ENCODE results near the gene NTN4. TPM values are rescaled to one million over a fixed set of nuclear protein-coding genes. Genes with fewer than 3 reads are reported as not detected.

The NTN4 gene
- total RNA-seq, 2 experiments from 2014 or later: 0.17 to 0.40 TPM

GRCh38 chr12:95809000-95809680 lies 18.6 kb upstream of the NTN4 start:
- Mint-ChIP-seq H3K36me3 (ENCODE audit: low read depth) (no peaks in the 10 kb centered on the region), H3K9me3 (no peaks in the 10 kb centered on the region), H3K27ac (no peak overlapping the region), H3K27me3 (peaks cover 47% of the 10 kb centered on the region), H3K4me3 (no peak overlapping the region), H3K4me1 (no peaks in the 10 kb centered on the region)
- ChIA-PET POLR2A (no interaction called here), CTCF (no interaction called here)
- no peak for DNase-seq

- no peak for DNase-seq
- no peaks in the 10 kb centered on the region for H3K4me1 Mint-ChIP-seq
- peaks cover 50% of the 10 kb centered on the region for H3K27me3 Mint-ChIP-seq
- POLR2A ChIA-PET: no interaction called here
- CTCF ChIA-PET: no interaction called here
- no peaks in the 10 kb centered on the region for H3K9me3 Mint-ChIP-seq
- no peak overlapping the region for H3K27ac Mint-ChIP-seq
- H3K36me3 Mint-ChIP-seq (ENCODE audit: low read depth): no peaks in the 10 kb centered on the region
- H3K4me3 Mint-ChIP-seq: no peak overlapping the region
Observed at GRCh38 chr12:95808146-95808545, 17.6 kb upstream of the NTN4 start.

DNA sequence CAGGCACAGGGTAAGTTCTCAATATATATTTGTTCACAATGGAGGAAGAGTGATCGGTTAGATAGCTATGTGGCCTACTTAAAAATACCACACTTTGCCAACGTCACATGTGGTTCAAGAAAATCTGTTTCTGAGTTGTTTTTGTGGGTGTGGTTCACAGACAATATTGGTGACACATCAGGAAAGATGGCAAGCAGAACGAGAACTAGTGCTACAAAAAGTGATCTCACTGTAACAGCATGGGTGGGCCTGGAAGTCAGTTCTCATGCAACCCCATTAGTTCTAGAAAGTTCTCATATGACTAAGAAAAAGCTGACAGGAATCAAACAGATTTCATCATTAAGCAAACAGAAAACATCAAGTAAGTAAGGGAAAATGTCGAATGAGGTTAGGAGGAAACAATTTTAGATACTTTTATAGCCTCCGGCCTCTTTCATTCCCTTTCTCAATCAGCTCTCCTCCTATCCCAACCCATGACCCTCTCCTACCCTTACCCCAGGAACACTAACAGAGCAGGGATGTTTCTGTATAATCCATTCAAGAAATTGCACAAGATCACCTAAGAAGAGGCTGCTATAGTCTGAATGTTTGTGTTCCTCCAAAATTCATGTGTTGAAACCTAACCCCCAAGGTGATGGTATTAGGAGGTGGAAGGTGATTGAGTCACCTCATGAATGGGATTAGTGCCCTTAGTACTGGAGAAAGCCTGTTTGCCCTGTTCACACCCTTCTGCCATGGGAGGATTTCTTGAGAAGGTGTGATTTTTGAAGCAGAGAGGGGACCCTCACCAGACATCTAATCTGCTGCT lies 15.5 kb upstream of the NTN4 start:
- H3K36me3 Mint-ChIP-seq (ENCODE audit: low read depth): no peaks in the 10 kb centered on the region
- peaks cover 44% of the 10 kb centered on the region for H3K27me3 Mint-ChIP-seq
- H3K9me3 Mint-ChIP-seq: no peaks in the 10 kb centered on the region
- no peaks in the 10 kb centered on the region for H3K4me1 Mint-ChIP-seq
- no peak for DNase-seq
- H3K4me3 Mint-ChIP-seq: no peak overlapping the region
- ChIA-PET CTCF (interaction anchor here (0.6 to 0.7 kb wide), 2 partner anchors 91 to 460 kb away, joined by 3 read pairs; no protein-coding TSS in a partner anchor), POLR2A (no interaction called here)
- H3K27ac Mint-ChIP-seq: no peak overlapping the region

GRCh38 chr12:95804291-95804690 lies 13.7 kb upstream of the NTN4 start:
- H3K4me1 Mint-ChIP-seq: no peaks in the 10 kb centered on the region
- H3K9me3 Mint-ChIP-seq: no peaks in the 10 kb centered on the region
- H3K4me3 Mint-ChIP-seq: no peak overlapping the region
- CTCF ChIA-PET: no interaction called here
- peaks cover 42% of the 10 kb centered on the region for H3K27me3 Mint-ChIP-seq
- no peaks in the 10 kb centered on the region for H3K36me3 Mint-ChIP-seq (ENCODE audit: low read depth)
- no peak for DNase-seq
- POLR2A ChIA-PET: no interaction called here
- H3K27ac Mint-ChIP-seq: no peak overlapping the region

- H3K9me3 Mint-ChIP-seq: no peaks in the 10 kb centered on the region
- no peak overlapping the region for H3K27ac Mint-ChIP-seq
- ChIA-PET POLR2A (no interaction called here), CTCF (no interaction called here)
- H3K4me3 Mint-ChIP-seq: no peak overlapping the region
- no peaks in the 10 kb centered on the region for H3K36me3 Mint-ChIP-seq (ENCODE audit: low read depth)
- no peak for DNase-seq
- H3K4me1 Mint-ChIP-seq: no peaks in the 10 kb centered on the region
- H3K27me3 Mint-ChIP-seq: peaks cover 42% of the 10 kb centered on the region
Observed at GRCh38 chr12:95803817-95804216, 13.3 kb upstream of the NTN4 start.

DNA sequence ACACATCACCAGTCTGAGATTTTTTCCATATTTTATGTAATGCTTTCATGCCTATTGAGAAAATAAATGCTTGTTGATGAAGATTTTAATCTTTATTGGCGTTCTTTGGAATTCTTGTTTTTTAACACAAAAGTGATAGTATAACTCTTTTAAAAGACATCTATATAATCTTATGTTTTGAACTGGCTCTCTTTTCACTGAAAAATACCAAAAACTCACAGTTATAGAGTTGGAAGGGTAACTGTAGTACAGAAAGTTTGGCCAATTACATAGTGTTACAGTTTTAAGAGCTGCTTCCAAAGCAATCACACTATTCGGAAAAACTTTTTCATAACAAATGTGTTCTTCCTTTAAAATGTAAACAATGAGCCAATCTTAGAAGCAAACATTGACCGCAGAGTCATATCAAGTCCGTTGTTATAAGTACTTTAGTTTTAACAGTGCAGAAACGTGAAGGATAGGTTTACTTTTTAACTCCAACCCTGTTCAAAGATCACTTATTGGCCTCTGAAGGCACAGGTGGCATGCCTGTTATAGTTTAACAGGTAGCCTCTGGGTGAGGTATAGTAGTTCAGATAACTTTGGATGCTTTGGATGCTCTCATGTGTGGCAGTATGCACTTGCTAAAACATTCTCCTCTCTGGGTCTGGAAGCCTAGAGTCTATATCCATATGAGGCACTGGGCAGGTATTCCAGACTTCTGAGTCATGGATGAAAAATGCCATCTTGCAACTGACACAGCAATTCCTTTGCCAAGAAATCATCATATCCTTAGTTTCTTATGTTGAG lies 12.1 kb upstream of the NTN4 start:
- no peak overlapping the region for H3K4me3 Mint-ChIP-seq
- H3K4me1 Mint-ChIP-seq: no peaks in the 10 kb centered on the region
- H3K27ac Mint-ChIP-seq: no peak overlapping the region
- no peak for DNase-seq
- CTCF ChIA-PET: no interaction called here
- H3K9me3 Mint-ChIP-seq: no peaks in the 10 kb centered on the region
- no peaks in the 10 kb centered on the region for H3K36me3 Mint-ChIP-seq (ENCODE audit: low read depth)
- H3K27me3 Mint-ChIP-seq: peaks cover 39% of the 10 kb centered on the region
- POLR2A ChIA-PET: no interaction called here

DNA sequence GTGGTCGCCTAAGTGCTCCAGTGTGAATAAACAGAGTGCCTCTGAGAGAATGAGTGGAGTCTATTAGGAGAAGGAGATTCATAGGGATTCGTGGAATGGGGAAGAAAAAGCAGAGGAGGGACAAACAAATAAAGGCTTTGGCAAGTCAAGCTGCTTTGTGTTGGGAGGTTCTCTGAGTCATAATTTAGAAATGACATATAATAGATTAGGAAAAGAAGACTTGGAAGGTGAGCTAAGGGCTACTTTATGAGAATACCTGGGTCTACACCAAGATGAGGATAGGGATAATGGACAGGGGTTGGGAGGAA lies 6.4 kb upstream of the NTN4 start:
- Mint-ChIP-seq H3K27ac (no peak overlapping the region), H3K4me1 (peaks cover 11% of the 10 kb centered on the region), H3K27me3 (peaks cover 44% of the 10 kb centered on the region), H3K36me3 (ENCODE audit: low read depth) (no peaks in the 10 kb centered on the region), H3K9me3 (no peaks in the 10 kb centered on the region), H3K4me3 (no peak overlapping the region)
- no peak for DNase-seq
- POLR2A ChIA-PET: no interaction called here
- CTCF ChIA-PET: interaction anchor here (0.7 kb wide), 1 partner anchor 36 kb away, joined by 3 read pairs; no protein-coding TSS in a partner anchor

GRCh38 chr12:95796225-95796981 lies 5.8 kb upstream of the NTN4 start:
- ChIA-PET POLR2A (no interaction called here), CTCF (no interaction called here)
- DNase-seq: no peak
- Mint-ChIP-seq H3K4me1 (peaks cover 13% of the 10 kb centered on the region), H3K9me3 (no peaks in the 10 kb centered on the region), H3K27me3 (peaks cover 50% of the 10 kb centered on the region), H3K4me3 (no peak overlapping the region), H3K36me3 (ENCODE audit: low read depth) (no peaks in the 10 kb centered on the region), H3K27ac (no peak overlapping the region)

- ChIA-PET POLR2A (no interaction called here), CTCF (interaction anchor here (0.5 to 0.6 kb wide), 2 partner anchors 19 to 478 kb away, joined by 3 read pairs; no protein-coding TSS in a partner anchor)
- H3K36me3 Mint-ChIP-seq (ENCODE audit: low read depth): no peaks in the 10 kb centered on the region
- DNase-seq: no peak
- H3K9me3 Mint-ChIP-seq: no peaks in the 10 kb centered on the region
- H3K27ac Mint-ChIP-seq: no peak overlapping the region
- H3K4me1 Mint-ChIP-seq: peaks cover 11% of the 10 kb centered on the region
- H3K27me3 Mint-ChIP-seq: peaks cover 77% of the 10 kb centered on the region
- peak overlapping the region; percentile 66 for H3K4me3 Mint-ChIP-seq
Observed at GRCh38 chr12:95790917-95791849, 619 bp upstream of the NTN4 start.

GRCh38 chr12:95789126-95790032 lies 1.2 kb downstream of the NTN4 start:
- Mint-ChIP-seq H3K27me3 (peaks cover 76% of the 10 kb centered on the region), H3K4me3 (peak overlapping the region; percentile 54), H3K9me3 (no peaks in the 10 kb centered on the region), H3K36me3 (ENCODE audit: low read depth) (no peaks in the 10 kb centered on the region), H3K4me1 (peaks cover 7% of the 10 kb centered on the region), H3K27ac (no peak overlapping the region)
- POLR2A ChIA-PET: no interaction called here
- DNase-seq: no peak
- CTCF ChIA-PET: interaction anchor here (0.8 to 1.0 kb wide), 2 partner anchors 16 to 127 kb away, joined by 3 read pairs; no protein-coding TSS in a partner anchor

DNA sequence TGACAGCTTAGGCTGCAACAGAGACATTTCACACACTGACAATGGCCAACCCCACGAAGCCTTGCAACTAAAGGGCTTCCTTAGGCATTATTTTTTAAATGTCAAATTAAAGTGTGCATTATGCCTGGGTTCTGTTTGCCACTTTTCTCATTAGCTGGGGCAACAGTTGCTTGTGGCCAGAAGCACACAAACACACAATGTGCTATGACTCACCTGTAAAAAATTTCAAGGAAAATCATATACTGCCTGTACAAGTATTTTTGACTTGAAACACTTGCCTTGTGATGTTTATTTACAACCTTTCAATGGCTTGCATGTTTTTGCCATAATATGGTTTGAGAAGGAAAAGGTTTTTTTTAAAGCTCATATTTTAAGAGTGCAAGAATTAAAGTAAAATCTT lies 1.9 kb downstream of the NTN4 start:
- H3K4me1 Mint-ChIP-seq: peaks cover 7% of the 10 kb centered on the region

More for the DNA sequence above, 1.9 kb downstream of the NTN4 start:
- Mint-ChIP-seq H3K9me3 (no peaks in the 10 kb centered on the region), H3K36me3 (ENCODE audit: low read depth) (no peaks in the 10 kb centered on the region), H3K27me3 (peaks cover 74% of the 10 kb centered on the region), H3K27ac (no peak overlapping the region), H3K4me3 (no peak overlapping the region)
- CTCF ChIA-PET: interaction anchor here (0.6 to 1.0 kb wide), 2 partner anchors 16 to 236 kb away, joined by 3 read pairs; no protein-coding TSS in a partner anchor
- no peak for DNase-seq
- POLR2A ChIA-PET: no interaction called here
